ENCODE measurements around the gene DNAAF1.

Gene DNAAF1

GRCh38 chr16:84144859-84145639 lies at the start of gene DNAAF1, which contains the start of gene HSDL1:
DNAAF1 (plus strand) TSS chr16:84145308; CDS start chr16:84145441, 133 bp downstream.
HSDL1 (minus strand) TSS chr16:84145177; CDS start chr16:84131321, 13,856 bp downstream.
- Histone ChIP-seq H3K9me2 (replicated peaks; ENCODE audit: control insufficient read depth, low read length) (no peaks in the 10 kb centered on the region), H3K79me2 (ENCODE audit: control insufficient read depth, low read length) (peaks cover 29% of the 10 kb centered on the region), H3K4me3 (ENCODE audit: low read length) (peak within 1 kb of the TSS; percentile 99), H3K36me3 (ENCODE audit: control insufficient read depth, low read length) (no peaks in the 10 kb centered on the region), H3F3A (ENCODE audit: control insufficient read depth, insufficient read depth) (no peaks in the 10 kb centered on the region), H3K4me1 (ENCODE audit: control insufficient read depth, low read length) (peaks cover 18% of the 10 kb centered on the region), H3K4me2 (ENCODE audit: low read length) (peak within 1 kb of the TSS; percentile 94), H4K20me1 (ENCODE audit: control insufficient read depth, insufficient read depth, low read depth, low read length) (peaks cover 5% of the 10 kb centered on the region; the same call in 1 of the 2 replicates), H3K9me3 (ENCODE audit: control insufficient read depth, insufficient read depth, low read length) (no peaks in the 10 kb centered on the region), H3K27me3 (ENCODE audit: control insufficient read depth, low read length) (peaks cover 4% of the 10 kb centered on the region; the same call in 1 of the 2 replicates), H3K27ac (ENCODE audit: low read depth, low read length) (peak within 1 kb of the TSS; percentile 44)
- no peak for TF ChIP-seq EZH2phosphoT487 (IDR thresholded peaks at IDR 0.05; ENCODE audit: borderline replicate concordance, low read length)
- peak; percentile 21 for TF ChIP-seq CTCF (IDR thresholded peaks at IDR 0.05; ENCODE audit: low read depth, low read length, poor library complexity, severe bottlenecking)

- no peaks in the 10 kb centered on the region for H4K20me1 ChIP-seq (ENCODE audit: control insufficient read depth, insufficient read depth, low read depth, low read length)
- H3K27me3 ChIP-seq (ENCODE audit: control insufficient read depth, low read length) = no peaks in the 10 kb centered on the region
- H3K27ac ChIP-seq (ENCODE audit: low read depth, low read length) = no peak overlapping the region
Observed at GRCh38 chr16:84095466-84095865, 49.6 kb upstream of the DNAAF1 start.

GRCh38 chr16:84096447-84097005 lies 48.6 kb upstream of the DNAAF1 start:
- H3K36me3 ChIP-seq (ENCODE audit: control insufficient read depth, low read length) = peaks cover 74% of the 10 kb centered on the region
- H3K4me1 ChIP-seq (ENCODE audit: control insufficient read depth, low read length) = peaks cover 8% of the 10 kb centered on the region
- H3K4me2 ChIP-seq (ENCODE audit: low read length) = no peak overlapping the region
- no peaks in the 10 kb centered on the region for H3F3A ChIP-seq (ENCODE audit: control insufficient read depth, insufficient read depth)
- H3K9me2 ChIP-seq (replicated peaks; ENCODE audit: control insufficient read depth, low read length) = no peaks in the 10 kb centered on the region
- no peaks in the 10 kb centered on the region for H4K20me1 ChIP-seq (ENCODE audit: control insufficient read depth, insufficient read depth, low read depth, low read length)
- H3K4me3 ChIP-seq (ENCODE audit: low read length) = no peak overlapping the region
- H3K27me3 ChIP-seq (ENCODE audit: control insufficient read depth, low read length) = no peaks in the 10 kb centered on the region
- H3K79me2 ChIP-seq (ENCODE audit: control insufficient read depth, low read length) = peaks cover 36% of the 10 kb centered on the region
- no peaks in the 10 kb centered on the region for H3K9me3 ChIP-seq (ENCODE audit: control insufficient read depth, insufficient read depth, low read length)
- H3K27ac ChIP-seq (ENCODE audit: low read depth, low read length) = no peak overlapping the region
- no peak for TF ChIP-seq EZH2phosphoT487 (IDR thresholded peaks at IDR 0.05; ENCODE audit: borderline replicate concordance, low read length)
- TF ChIP-seq CTCF (IDR thresholded peaks at IDR 0.05; ENCODE audit: low read depth, low read length, poor library complexity, severe bottlenecking) = no peak

More at GRCh38 chr16:84095466-84095865, 49.6 kb upstream of the DNAAF1 start:
- peaks cover 28% of the 10 kb centered on the region for H3K79me2 ChIP-seq (ENCODE audit: control insufficient read depth, low read length)
- peaks cover 6% of the 10 kb centered on the region for H3K4me1 ChIP-seq (ENCODE audit: control insufficient read depth, low read length)
- H3K36me3 ChIP-seq (ENCODE audit: control insufficient read depth, low read length) = peaks cover 77% of the 10 kb centered on the region
- no peak overlapping the region for H3K4me2 ChIP-seq (ENCODE audit: low read length)
- no peak for TF ChIP-seq CTCF (IDR thresholded peaks at IDR 0.05; ENCODE audit: low read depth, low read length, poor library complexity, severe bottlenecking)
- no peak for TF ChIP-seq EZH2phosphoT487 (IDR thresholded peaks at IDR 0.05; ENCODE audit: borderline replicate concordance, low read length)
- no peak overlapping the region for H3K4me3 ChIP-seq (ENCODE audit: low read length)
- H3K9me3 ChIP-seq (ENCODE audit: control insufficient read depth, insufficient read depth, low read length) = no peaks in the 10 kb centered on the region
- no peaks in the 10 kb centered on the region for H3K9me2 ChIP-seq (replicated peaks; ENCODE audit: control insufficient read depth, low read length)
- H3F3A ChIP-seq (ENCODE audit: control insufficient read depth, insufficient read depth) = no peaks in the 10 kb centered on the region
